Measurements from ENCODE around the gene LRP1.

Gene LRP1

DNA sequence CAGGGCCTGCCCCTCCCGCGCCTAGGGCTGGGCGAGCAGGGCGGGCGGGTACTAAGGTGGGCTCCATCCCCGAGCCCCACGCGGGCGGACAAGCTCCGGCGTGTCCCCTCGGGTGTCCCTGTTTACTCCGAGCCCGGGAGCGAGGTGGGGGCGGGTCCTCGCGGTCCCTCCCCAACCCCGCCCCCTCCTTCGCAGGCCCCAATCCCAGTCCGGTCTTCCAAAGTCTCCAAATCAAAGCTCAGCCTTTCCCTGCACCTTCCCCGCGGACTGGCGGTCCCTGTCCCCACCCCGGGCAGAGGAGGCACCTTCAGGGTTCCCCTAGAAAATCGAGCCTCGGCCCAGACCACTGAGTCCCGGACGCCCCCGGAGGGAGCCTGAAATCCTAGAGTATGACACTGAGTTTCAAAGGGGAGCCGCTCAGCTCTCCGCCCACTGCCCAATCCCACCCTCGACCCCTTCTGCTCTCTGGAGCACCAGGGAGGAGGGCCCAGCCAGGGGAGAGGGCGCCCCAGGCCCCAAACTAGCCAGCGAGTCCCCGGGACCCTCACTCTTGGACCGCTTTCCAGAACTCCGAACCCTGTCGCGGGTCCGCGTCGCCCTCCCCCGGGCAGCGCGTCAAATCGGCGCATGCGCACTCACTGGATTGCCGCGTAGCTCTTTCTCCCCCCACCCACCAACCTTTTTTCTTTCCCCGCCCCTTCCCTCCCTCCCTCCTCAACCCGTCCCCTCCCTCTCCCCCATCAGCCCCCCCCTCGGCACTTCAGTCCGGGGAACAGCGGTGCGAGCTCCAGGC, at the start of gene LRP1:
Gene LRP1 (plus strand): TSS at position 758 of the 793 bp plus-strand sequence. CDS start 482 bp downstream, outside the sequence.
- TF ChIP-seq ESRRG (CRISPR knock-in tag; IDR thresholded peaks at IDR 0.05), result no peak
- TF ChIP-seq ZFP3 (CRISPR knock-in tag; IDR thresholded peaks at IDR 0.05), result no peak
- no peak for TF ChIP-seq OSR1 (CRISPR knock-in tag; IDR thresholded peaks at IDR 0.05)
- ATAC-seq, result peak; percentile 80

DNA sequence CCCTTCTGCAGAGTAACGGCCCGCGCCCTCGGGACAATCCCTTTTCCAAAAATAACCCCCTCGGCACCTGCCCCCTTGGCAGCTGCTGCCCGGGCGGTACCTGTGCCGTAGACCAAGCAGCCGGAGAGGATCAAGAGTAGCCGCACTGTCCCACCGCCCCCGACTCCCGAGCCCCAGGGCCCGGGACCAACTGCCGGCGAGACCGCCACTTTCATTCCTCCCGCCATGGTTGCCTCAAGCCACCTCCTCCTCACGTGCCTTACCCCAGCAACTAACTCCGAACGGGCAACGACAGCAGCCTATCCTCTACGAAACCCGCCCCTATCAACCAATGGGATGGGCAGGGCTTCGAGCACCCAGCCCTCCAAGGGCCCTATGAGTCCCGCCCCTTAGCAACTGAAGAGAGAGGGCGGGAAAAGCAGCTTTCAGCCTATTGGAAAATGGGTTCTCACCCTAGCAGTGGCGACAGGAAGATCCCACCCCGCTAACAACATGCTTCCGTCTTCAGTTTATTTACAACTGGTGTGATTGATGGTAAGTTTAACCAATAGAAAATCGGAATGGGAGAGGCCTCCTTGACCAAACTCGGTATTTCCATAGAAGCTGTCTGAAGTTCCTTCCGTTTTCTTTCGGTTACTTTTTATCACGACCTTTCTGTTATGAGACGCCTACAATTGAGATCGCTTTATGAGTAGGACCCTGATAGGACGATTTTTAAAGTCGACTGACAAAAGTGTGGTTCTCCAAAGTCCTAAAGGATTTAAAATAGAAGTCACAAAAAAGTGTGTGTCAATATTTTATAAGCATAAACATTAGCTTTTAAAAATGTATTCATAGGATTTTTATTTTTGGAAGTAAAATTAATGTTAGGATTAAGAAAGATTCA, 49.5 kb upstream of the LRP1 start, which contains the start of gene NEMP1:
Gene NEMP1 (minus strand): TSS at position 273 of the 886 bp plus-strand sequence. CDS start 46 bp downstream, at position 227.
- TF ChIP-seq ISL1 (CRISPR knock-in tag; IDR thresholded peaks at IDR 0.05) (no peak), TOX (CRISPR knock-in tag; IDR thresholded peaks at IDR 0.05; ENCODE audit: borderline replicate concordance) (no peak), ZNF70 (CRISPR knock-in tag; IDR thresholded peaks at IDR 0.05) (no peak)
- TF ChIP-seq, protein P1, sequence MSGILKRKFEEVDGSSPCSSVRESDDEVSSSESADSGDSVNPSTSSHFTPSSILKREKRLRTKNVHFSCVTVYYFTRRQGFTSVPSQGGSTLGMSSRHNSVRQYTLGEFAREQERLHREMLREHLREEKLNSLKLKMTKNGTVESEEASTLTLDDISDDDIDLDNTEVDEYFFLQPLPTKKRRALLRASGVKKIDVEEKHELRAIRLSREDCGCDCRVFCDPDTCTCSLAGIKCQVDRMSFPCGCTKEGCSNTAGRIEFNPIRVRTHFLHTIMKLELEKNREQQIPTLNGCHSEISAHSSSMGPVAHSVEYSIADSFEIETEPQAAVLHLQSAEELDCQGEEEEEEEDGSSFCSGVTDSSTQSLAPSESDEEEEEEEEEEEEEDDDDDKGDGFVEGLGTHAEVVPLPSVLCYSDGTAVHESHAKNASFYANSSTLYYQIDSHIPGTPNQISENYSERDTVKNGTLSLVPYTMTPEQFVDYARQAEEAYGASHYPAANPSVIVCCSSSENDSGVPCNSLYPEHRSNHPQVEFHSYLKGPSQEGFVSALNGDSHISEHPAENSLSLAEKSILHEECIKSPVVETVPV (CRISPR knock-in tag; IDR thresholded peaks at IDR 0.05), result no peak
- TF ChIP-seq, protein P2, sequence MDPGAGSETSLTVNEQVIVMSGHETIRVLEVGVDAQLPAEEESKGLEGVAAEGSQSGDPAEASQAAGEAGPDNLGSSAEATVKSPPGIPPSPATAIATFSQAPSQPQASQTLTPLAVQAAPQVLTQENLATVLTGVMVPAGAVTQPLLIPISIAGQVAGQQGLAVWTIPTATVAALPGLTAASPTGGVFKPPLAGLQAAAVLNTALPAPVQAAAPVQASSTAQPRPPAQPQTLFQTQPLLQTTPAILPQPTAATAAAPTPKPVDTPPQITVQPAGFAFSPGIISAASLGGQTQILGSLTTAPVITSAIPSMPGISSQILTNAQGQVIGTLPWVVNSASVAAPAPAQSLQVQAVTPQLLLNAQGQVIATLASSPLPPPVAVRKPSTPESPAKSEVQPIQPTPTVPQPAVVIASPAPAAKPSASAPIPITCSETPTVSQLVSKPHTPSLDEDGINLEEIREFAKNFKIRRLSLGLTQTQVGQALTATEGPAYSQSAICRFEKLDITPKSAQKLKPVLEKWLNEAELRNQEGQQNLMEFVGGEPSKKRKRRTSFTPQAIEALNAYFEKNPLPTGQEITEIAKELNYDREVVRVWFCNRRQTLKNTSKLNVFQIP (CRISPR knock-in tag; IDR thresholded peaks at IDR 0.05; ENCODE audit: borderline replicate concordance, low read depth), result no peak
- TF ChIP-seq, protein P3, sequence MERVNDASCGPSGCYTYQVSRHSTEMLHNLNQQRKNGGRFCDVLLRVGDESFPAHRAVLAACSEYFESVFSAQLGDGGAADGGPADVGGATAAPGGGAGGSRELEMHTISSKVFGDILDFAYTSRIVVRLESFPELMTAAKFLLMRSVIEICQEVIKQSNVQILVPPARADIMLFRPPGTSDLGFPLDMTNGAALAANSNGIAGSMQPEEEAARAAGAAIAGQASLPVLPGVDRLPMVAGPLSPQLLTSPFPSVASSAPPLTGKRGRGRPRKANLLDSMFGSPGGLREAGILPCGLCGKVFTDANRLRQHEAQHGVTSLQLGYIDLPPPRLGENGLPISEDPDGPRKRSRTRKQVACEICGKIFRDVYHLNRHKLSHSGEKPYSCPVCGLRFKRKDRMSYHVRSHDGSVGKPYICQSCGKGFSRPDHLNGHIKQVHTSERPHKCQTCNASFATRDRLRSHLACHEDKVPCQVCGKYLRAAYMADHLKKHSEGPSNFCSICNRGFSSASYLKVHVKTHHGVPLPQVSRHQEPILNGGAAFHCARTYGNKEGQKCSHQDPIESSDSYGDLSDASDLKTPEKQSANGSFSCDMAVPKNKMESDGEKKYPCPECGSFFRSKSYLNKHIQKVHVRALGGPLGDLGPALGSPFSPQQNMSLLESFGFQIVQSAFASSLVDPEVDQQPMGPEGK (CRISPR knock-in tag; IDR thresholded peaks at IDR 0.05; ENCODE audit: borderline replicate concordance), result no peak
- ATAC-seq, result peak; percentile 99

DNA sequence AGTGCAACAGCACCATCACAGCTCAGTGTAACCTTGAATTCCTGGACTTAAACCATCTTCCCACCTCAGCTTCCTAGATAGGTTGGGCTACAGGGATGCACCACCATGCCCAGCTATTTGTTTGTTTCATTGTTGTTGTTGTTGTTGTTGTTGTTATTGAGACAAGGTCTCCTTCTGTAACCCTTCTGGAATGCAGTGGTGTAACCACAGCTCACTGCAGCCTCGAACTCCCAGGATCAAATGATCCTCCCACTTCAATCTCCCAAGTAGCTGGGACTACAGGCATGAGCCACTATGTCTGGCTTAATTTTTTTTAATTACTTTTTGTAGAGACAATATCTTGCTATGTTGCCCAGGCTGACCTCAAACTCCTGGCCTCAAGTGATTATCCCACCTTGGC, 48.5 kb upstream of the LRP1 start:
- no peak for ATAC-seq
- no peak for TF ChIP-seq OSR1 (CRISPR knock-in tag; IDR thresholded peaks at IDR 0.05)
- TF ChIP-seq, protein P4, sequence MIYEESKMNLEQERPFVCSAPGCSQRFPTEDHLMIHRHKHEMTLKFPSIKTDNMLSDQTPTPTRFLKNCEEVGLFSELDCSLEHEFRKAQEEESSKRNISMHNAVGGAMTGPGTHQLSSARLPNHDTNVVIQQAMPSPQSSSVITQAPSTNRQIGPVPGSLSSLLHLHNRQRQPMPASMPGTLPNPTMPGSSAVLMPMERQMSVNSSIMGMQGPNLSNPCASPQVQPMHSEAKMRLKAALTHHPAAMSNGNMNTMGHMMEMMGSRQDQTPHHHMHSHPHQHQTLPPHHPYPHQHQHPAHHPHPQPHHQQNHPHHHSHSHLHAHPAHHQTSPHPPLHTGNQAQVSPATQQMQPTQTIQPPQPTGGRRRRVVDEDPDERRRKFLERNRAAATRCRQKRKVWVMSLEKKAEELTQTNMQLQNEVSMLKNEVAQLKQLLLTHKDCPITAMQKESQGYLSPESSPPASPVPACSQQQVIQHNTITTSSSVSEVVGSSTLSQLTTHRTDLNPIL (CRISPR knock-in tag; IDR thresholded peaks at IDR 0.05; ENCODE audit: low read depth), result no peak
- TF ChIP-seq, protein P3 (CRISPR knock-in tag; IDR thresholded peaks at IDR 0.05; ENCODE audit: borderline replicate concordance), result no peak
- TF ChIP-seq ISL1 (CRISPR knock-in tag; IDR thresholded peaks at IDR 0.05), result no peak
- no peak for TF ChIP-seq SNAI2 (CRISPR knock-in tag; IDR thresholded peaks at IDR 0.05)
- TF ChIP-seq, protein P1 (CRISPR knock-in tag; IDR thresholded peaks at IDR 0.05), result no peak
- no peak for TF ChIP-seq ZFP30 (CRISPR knock-in tag; IDR thresholded peaks at IDR 0.05)
- TF ChIP-seq ARNTL (CRISPR knock-in tag; IDR thresholded peaks at IDR 0.05; ENCODE audit: borderline replicate concordance, low read depth), result no peak
- no peak for TF ChIP-seq TCF4 (CRISPR knock-in tag; IDR thresholded peaks at IDR 0.05; ENCODE audit: borderline replicate concordance)
- TF ChIP-seq BACH2 (CRISPR knock-in tag; IDR thresholded peaks at IDR 0.05; ENCODE audit: borderline replicate concordance), result no peak
- TF ChIP-seq ESRRG (CRISPR knock-in tag; IDR thresholded peaks at IDR 0.05), result no peak
- TF ChIP-seq PPARA (CRISPR knock-in tag; IDR thresholded peaks at IDR 0.05; ENCODE audit: borderline replicate concordance), result no peak
- TF ChIP-seq, protein P2 (CRISPR knock-in tag; IDR thresholded peaks at IDR 0.05; ENCODE audit: borderline replicate concordance, low read depth), result no peak
- TF ChIP-seq ZNF8 (CRISPR knock-in tag; IDR thresholded peaks at IDR 0.05), result no peak
- no peak for TF ChIP-seq CSDC2 (CRISPR knock-in tag; IDR thresholded peaks at IDR 0.05)
- no peak for TF ChIP-seq ZC3H10 (CRISPR knock-in tag; IDR thresholded peaks at IDR 0.05)
- TF ChIP-seq ZNF565 (CRISPR knock-in tag; conservative IDR thresholded peaks at IDR 0.05; ENCODE audit: low read depth), result no peak
- TF ChIP-seq TOX (CRISPR knock-in tag; IDR thresholded peaks at IDR 0.05; ENCODE audit: borderline replicate concordance), result no peak
